ENCODE data around the gene CPEB3. TPM values are rescaled to one million over a fixed set of nuclear protein-coding genes. Genes with fewer than 3 reads are reported as not detected.
"Not testable (repeated sequence)": the region's sequence is repeated elsewhere in the genome, so short reads cannot be mapped to it uniquely, and the experiment has no call there.

The CPEB3 gene
- total and polyA plus RNA-seq, 5 donors from 2014 or later = 0.47 to 4.4 (median 0.98) TPM

GRCh38 chr10:92219559-92219958 is 71.3 kb downstream of the CPEB3 start:
- H3K36me3 ChIP-seq (ENCODE audit: control insufficient read depth, insufficient read depth, low read length) = no peaks in the 10 kb centered on the region
- Mint-ChIP-seq H3K27me3 (peaks cover 4% of the 10 kb centered on the region), H3K9me3 (no peaks in the 10 kb centered on the region), H3K4me3 (no peak overlapping the region), H3K36me3 (peaks cover 5% of the 10 kb centered on the region), H3K4me1 (peaks cover 0 to 6% (median 2%) of the 10 kb centered on the region in 4 donors), H3K27ac (no peak overlapping the region)
- H3K4me1 ChIP-seq (ENCODE audit: control insufficient read depth, insufficient read depth, low read length, poor library complexity, severe bottlenecking) = no peaks in the 10 kb centered on the region
- H3K4me3 ChIP-seq (ENCODE audit: low read depth, low read length) = no peak overlapping the region
- H3K9me3 ChIP-seq (ENCODE audit: control insufficient read depth in 2 of 2, low read length in 2 of 2) = no peaks in the 10 kb centered on the region
- H3K27me3 ChIP-seq (ENCODE audit: control insufficient read depth, insufficient read depth, low read length) = no peaks in the 10 kb centered on the region
- no peak overlapping the region for H3K27ac ChIP-seq (ENCODE audit: insufficient read depth, low read length, poor library complexity, severe bottlenecking)
- no peak for DNase-seq
- no peak for ATAC-seq (ENCODE audit: low read depth in 2 of 2)

GRCh38 chr10:92218569-92218968 is 72.3 kb downstream of the CPEB3 start:
- H3K36me3 Mint-ChIP-seq = no peaks in the 10 kb centered on the region
- no peak overlapping the region for H3K4me3 Mint-ChIP-seq
- no peak for DNase-seq
- Histone ChIP-seq H3K27me3 (ENCODE audit: control insufficient read depth, insufficient read depth, low read length) (no peaks in the 10 kb centered on the region), H3K4me1 (ENCODE audit: control insufficient read depth, insufficient read depth, low read length, poor library complexity, severe bottlenecking) (no peaks in the 10 kb centered on the region), H3K4me3 (ENCODE audit: low read depth, low read length) (no peak overlapping the region), H3K27ac (ENCODE audit: insufficient read depth, low read length, poor library complexity, severe bottlenecking) (no peak overlapping the region), H3K36me3 (ENCODE audit: control insufficient read depth, insufficient read depth, low read length) (no peaks in the 10 kb centered on the region), H3K9me3 (ENCODE audit: control insufficient read depth in 2 of 2, low read length in 2 of 2) (no peaks in the 10 kb centered on the region)
- H3K27me3 Mint-ChIP-seq = peaks cover 4% of the 10 kb centered on the region
- H3K4me1 Mint-ChIP-seq = peaks cover 0 to 6% (median 2%) of the 10 kb centered on the region in 4 donors
- no peaks in the 10 kb centered on the region for H3K9me3 Mint-ChIP-seq
- no peak overlapping the region for H3K27ac Mint-ChIP-seq
- ATAC-seq (ENCODE audit: low read depth in 2 of 2) = no peak

- H3K4me1 Mint-ChIP-seq; ATAC-seq (ENCODE audit: low read depth in 2 of 2); H3K4me3 Mint-ChIP-seq; H3K36me3 Mint-ChIP-seq; H3K9me3 ChIP-seq (ENCODE audit: control insufficient read depth in 2 of 2, low read length in 2 of 2); H3K9me3 Mint-ChIP-seq; H3K27ac ChIP-seq (ENCODE audit: insufficient read depth, low read length, poor library complexity, severe bottlenecking); DNase-seq; H3K27me3 Mint-ChIP-seq; H3K4me1 ChIP-seq (ENCODE audit: control insufficient read depth, insufficient read depth, low read length, poor library complexity, severe bottlenecking); H3K36me3 ChIP-seq (ENCODE audit: control insufficient read depth, insufficient read depth, low read length); H3K4me3 ChIP-seq (ENCODE audit: low read depth, low read length); H3K27me3 ChIP-seq (ENCODE audit: control insufficient read depth, insufficient read depth, low read length): not testable (repeated sequence)
- peak overlapping the region in 1 of 3 donors; percentile 32 for H3K27ac Mint-ChIP-seq
Measured at GRCh38 chr10:92216608-92217007, 74.3 kb downstream of the CPEB3 start.

GRCh38 chr10:92215222-92215621 is 75.7 kb downstream of the CPEB3 start:
- H3K9me3 Mint-ChIP-seq; H3K36me3 Mint-ChIP-seq; H3K4me3 Mint-ChIP-seq; H3K4me3 ChIP-seq (ENCODE audit: low read depth, low read length); H3K27ac ChIP-seq (ENCODE audit: insufficient read depth, low read length, poor library complexity, severe bottlenecking); H3K4me1 ChIP-seq (ENCODE audit: control insufficient read depth, insufficient read depth, low read length, poor library complexity, severe bottlenecking); H3K27ac Mint-ChIP-seq; H3K4me1 Mint-ChIP-seq; H3K9me3 ChIP-seq (ENCODE audit: control insufficient read depth in 2 of 2, low read length in 2 of 2); H3K27me3 ChIP-seq (ENCODE audit: control insufficient read depth, insufficient read depth, low read length); DNase-seq; H3K36me3 ChIP-seq (ENCODE audit: control insufficient read depth, insufficient read depth, low read length); ATAC-seq (ENCODE audit: low read depth in 2 of 2); H3K27me3 Mint-ChIP-seq: not testable (repeated sequence)

- Histone ChIP-seq H3K36me3 (ENCODE audit: control insufficient read depth, insufficient read depth, low read length) (no peaks in the 10 kb centered on the region), H3K4me1 (ENCODE audit: control insufficient read depth, insufficient read depth, low read length, poor library complexity, severe bottlenecking) (peaks cover 7% of the 10 kb centered on the region), H3K27me3 (ENCODE audit: control insufficient read depth, insufficient read depth, low read length) (no peaks in the 10 kb centered on the region), H3K4me3 (ENCODE audit: low read depth, low read length) (no peak overlapping the region), H3K27ac (ENCODE audit: insufficient read depth, low read length, poor library complexity, severe bottlenecking) (no peak overlapping the region), H3K9me3 (ENCODE audit: control insufficient read depth in 2 of 2, low read length in 2 of 2) (no peaks in the 10 kb centered on the region)
- H3K9me3 Mint-ChIP-seq = no peaks in the 10 kb centered on the region
- no peaks in the 10 kb centered on the region for H3K27me3 Mint-ChIP-seq
- peak overlapping the region in 1 of 3 donors; percentile 93 for H3K27ac Mint-ChIP-seq
- DNase-seq = no peak
- ATAC-seq (ENCODE audit: low read depth in 2 of 2) = no peak
- H3K4me3 Mint-ChIP-seq = peak overlapping the region; percentile 1 to 15 (median 6)
- peaks cover 6 to 14% (median 11%) of the 10 kb centered on the region in 4 donors for H3K4me1 Mint-ChIP-seq
- peaks cover 2% of the 10 kb centered on the region for H3K36me3 Mint-ChIP-seq
Measured at GRCh38 chr10:92213049-92213448, 77.8 kb downstream of the CPEB3 start.

GRCh38 chr10:92208736-92209135 is 82.1 kb downstream of the CPEB3 start:
- DNase-seq = no peak
- H3K27ac Mint-ChIP-seq = no peak overlapping the region
- no peak for ATAC-seq (ENCODE audit: low read depth in 2 of 2)
- H3K4me1 Mint-ChIP-seq = peaks cover 4 to 14% (median 11%) of the 10 kb centered on the region in 4 donors
- H3K9me3 Mint-ChIP-seq = no peaks in the 10 kb centered on the region
- no peaks in the 10 kb centered on the region for H3K27me3 Mint-ChIP-seq
- H3K4me3 ChIP-seq (ENCODE audit: low read depth, low read length) = no peak overlapping the region
- no peak overlapping the region for H3K27ac ChIP-seq (ENCODE audit: insufficient read depth, low read length, poor library complexity, severe bottlenecking)
- H3K4me1 ChIP-seq (ENCODE audit: control insufficient read depth, insufficient read depth, low read length, poor library complexity, severe bottlenecking) = peaks cover 7% of the 10 kb centered on the region
- H3K36me3 ChIP-seq (ENCODE audit: control insufficient read depth, insufficient read depth, low read length) = no peaks in the 10 kb centered on the region
- no peaks in the 10 kb centered on the region for H3K9me3 ChIP-seq (ENCODE audit: control insufficient read depth in 2 of 2, low read length in 2 of 2)
- H3K36me3 Mint-ChIP-seq = peaks cover 2% of the 10 kb centered on the region
- no peaks in the 10 kb centered on the region for H3K27me3 ChIP-seq (ENCODE audit: control insufficient read depth, insufficient read depth, low read length)
- H3K4me3 Mint-ChIP-seq = no peak overlapping the region

- Histone ChIP-seq H3K36me3 (ENCODE audit: control insufficient read depth, insufficient read depth, low read length) (no peaks in the 10 kb centered on the region), H3K4me1 (ENCODE audit: control insufficient read depth, insufficient read depth, low read length, poor library complexity, severe bottlenecking) (peaks cover 7% of the 10 kb centered on the region), H3K27ac (ENCODE audit: insufficient read depth, low read length, poor library complexity, severe bottlenecking) (no peak overlapping the region), H3K4me3 (ENCODE audit: low read depth, low read length) (no peak overlapping the region), H3K9me3 (ENCODE audit: control insufficient read depth in 2 of 2, low read length in 2 of 2) (no peaks in the 10 kb centered on the region), H3K27me3 (ENCODE audit: control insufficient read depth, insufficient read depth, low read length) (no peaks in the 10 kb centered on the region)
- Mint-ChIP-seq H3K4me3 (no peak overlapping the region), H3K27me3 (no peaks in the 10 kb centered on the region), H3K27ac (no peak overlapping the region), H3K4me1 (peaks cover 3 to 14% (median 11%) of the 10 kb centered on the region in 4 donors), H3K9me3 (no peaks in the 10 kb centered on the region), H3K36me3 (peaks cover 2% of the 10 kb centered on the region)
- no peak for DNase-seq
- ATAC-seq (ENCODE audit: low read depth in 2 of 2) = no peak
Measured at GRCh38 chr10:92208157-92208720, 82.6 kb downstream of the CPEB3 start.

GRCh38 chr10:92207061-92207460 is 83.8 kb downstream of the CPEB3 start:
- Mint-ChIP-seq H3K4me1 (peaks cover 3 to 14% (median 9%) of the 10 kb centered on the region in 4 donors), H3K27ac (no peak overlapping the region), H3K27me3 (no peaks in the 10 kb centered on the region), H3K9me3 (no peaks in the 10 kb centered on the region), H3K4me3 (no peak overlapping the region), H3K36me3 (peaks cover 2% of the 10 kb centered on the region)
- no peak overlapping the region for H3K27ac ChIP-seq (ENCODE audit: insufficient read depth, low read length, poor library complexity, severe bottlenecking)
- peaks cover 7% of the 10 kb centered on the region for H3K4me1 ChIP-seq (ENCODE audit: control insufficient read depth, insufficient read depth, low read length, poor library complexity, severe bottlenecking)
- H3K4me3 ChIP-seq (ENCODE audit: low read depth, low read length) = no peak overlapping the region
- no peaks in the 10 kb centered on the region for H3K27me3 ChIP-seq (ENCODE audit: control insufficient read depth, insufficient read depth, low read length)
- H3K36me3 ChIP-seq (ENCODE audit: control insufficient read depth, insufficient read depth, low read length) = no peaks in the 10 kb centered on the region
- ATAC-seq (ENCODE audit: low read depth in 2 of 2) (no peak), DNase-seq (no peak)
- no peaks in the 10 kb centered on the region for H3K9me3 ChIP-seq (ENCODE audit: control insufficient read depth in 2 of 2, low read length in 2 of 2)
